Fibroblast of mammary gland (primary cell): Measurements from ENCODE around the gene CCDC3.
"Not testable (repeated sequence)": the region's sequence is repeated elsewhere in the genome, so short reads cannot be mapped to it uniquely, and the experiment has no call there.

Experiments used
- DNase-seq: peaks from one replicate; pipeline ENCODE4 v3.0.0-alpha.2; 2010; ENCODE audit warnings: low read depth
- H3K4me3 ChIP-seq: 2 replicates; pipeline ENCODE4 v1.5.1; 2011; ENCODE audit warnings: low read depth, mild to moderate bottlenecking, low read length, moderate library complexity; ENCODE audit not compliant: control insufficient read depth
- TF ChIP-seq, protein P1 (sequence below): conservative IDR thresholded peaks from 2 replicates; pipeline ENCODE4 v1.5.1; 2011; ENCODE audit warnings: low read depth, low read length, inconsistent platforms; ENCODE audit not compliant: control insufficient read depth, insufficient read depth

Gene CCDC3

GRCh38 chr10:13043520-13043919 is 42.0 kb upstream of the CCDC3 start:
- DNase-seq, result no peak
- no peak overlapping the region for H3K4me3 ChIP-seq
- TF ChIP-seq, protein P1, sequence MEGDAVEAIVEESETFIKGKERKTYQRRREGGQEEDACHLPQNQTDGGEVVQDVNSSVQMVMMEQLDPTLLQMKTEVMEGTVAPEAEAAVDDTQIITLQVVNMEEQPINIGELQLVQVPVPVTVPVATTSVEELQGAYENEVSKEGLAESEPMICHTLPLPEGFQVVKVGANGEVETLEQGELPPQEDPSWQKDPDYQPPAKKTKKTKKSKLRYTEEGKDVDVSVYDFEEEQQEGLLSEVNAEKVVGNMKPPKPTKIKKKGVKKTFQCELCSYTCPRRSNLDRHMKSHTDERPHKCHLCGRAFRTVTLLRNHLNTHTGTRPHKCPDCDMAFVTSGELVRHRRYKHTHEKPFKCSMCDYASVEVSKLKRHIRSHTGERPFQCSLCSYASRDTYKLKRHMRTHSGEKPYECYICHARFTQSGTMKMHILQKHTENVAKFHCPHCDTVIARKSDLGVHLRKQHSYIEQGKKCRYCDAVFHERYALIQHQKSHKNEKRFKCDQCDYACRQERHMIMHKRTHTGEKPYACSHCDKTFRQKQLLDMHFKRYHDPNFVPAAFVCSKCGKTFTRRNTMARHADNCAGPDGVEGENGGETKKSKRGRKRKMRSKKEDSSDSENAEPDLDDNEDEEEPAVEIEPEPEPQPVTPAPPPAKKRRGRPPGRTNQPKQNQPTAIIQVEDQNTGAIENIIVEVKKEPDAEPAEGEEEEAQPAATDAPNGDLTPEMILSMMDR, result no peak

DNA sequence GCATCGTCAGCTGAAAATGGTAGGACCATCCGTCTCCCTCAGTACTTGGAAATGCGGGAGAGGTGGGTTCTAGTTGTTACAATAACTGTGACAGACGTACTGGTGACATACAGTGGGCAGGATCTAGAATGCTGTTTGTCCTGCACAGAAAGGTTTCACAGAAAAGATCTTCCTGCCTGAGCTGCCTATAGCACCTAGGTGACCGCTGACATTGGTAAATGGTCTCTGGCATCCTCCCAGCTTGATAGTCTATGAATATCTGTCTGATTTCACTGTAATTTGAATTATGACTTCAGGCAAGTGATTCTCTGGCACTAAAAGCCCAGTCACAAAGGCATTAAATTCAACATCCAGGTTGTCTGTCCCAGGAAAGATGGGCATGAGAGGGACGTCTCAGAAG is 38.2 kb upstream of the CCDC3 start:
- no peak overlapping the region for H3K4me3 ChIP-seq
- no peak for DNase-seq
- TF ChIP-seq, protein P1, result no peak

DNA sequence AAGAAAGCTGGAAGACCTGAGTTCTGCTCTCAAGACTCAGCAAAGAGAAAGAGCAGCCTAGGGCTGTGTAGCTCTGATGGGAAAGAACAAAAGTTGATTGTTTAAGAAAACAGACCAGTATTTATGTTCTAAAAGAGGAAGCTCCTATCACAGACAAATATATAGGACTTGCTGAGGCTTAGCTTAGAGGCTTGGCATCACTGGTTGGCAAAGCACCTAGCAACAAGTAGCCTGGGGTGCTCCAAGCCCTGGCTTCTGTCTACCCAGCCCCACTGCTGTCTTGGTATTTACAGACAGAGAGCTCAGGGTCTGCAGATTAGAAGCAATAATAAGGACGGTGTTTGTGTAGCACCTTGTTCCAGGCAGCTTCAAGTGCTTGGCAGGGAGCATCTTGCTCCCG is 36.9 kb upstream of the CCDC3 start:
- no peak overlapping the region for H3K4me3 ChIP-seq
- no peak for DNase-seq
- TF ChIP-seq, protein P1, result no peak

DNA sequence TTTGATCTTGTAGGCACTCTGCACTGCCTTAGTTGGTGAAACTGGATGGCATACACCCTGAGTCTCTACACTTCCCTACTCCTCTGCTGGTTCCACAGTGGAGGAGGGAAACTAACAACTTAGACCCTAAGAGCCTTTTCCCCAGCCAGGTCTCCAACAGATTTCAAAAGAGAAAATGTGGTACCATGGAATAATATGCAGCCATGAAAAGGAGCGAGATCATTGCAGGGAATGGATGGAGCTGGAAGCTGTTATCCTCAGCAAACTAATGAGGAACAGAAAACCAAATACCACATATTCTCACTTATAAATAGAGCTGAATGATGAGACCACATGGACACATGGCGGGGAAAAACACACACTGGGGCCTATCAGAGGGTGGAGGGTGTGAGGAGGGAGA is 36.3 kb upstream of the CCDC3 start:
- DNase-seq, result no peak
- no peak overlapping the region for H3K4me3 ChIP-seq
- TF ChIP-seq, protein P1, result no peak

- H3K4me3 ChIP-seq, result no peak overlapping the region
- no peak for DNase-seq
- TF ChIP-seq, protein P1, result no peak
Measured at GRCh38 chr10:13036841-13037240, 35.3 kb upstream of the CCDC3 start.

- not testable (repeated sequence) for DNase-seq, H3K4me3 ChIP-seq
Measured at GRCh38 chr10:13035731-13036130, 34.2 kb upstream of the CCDC3 start.

DNA sequence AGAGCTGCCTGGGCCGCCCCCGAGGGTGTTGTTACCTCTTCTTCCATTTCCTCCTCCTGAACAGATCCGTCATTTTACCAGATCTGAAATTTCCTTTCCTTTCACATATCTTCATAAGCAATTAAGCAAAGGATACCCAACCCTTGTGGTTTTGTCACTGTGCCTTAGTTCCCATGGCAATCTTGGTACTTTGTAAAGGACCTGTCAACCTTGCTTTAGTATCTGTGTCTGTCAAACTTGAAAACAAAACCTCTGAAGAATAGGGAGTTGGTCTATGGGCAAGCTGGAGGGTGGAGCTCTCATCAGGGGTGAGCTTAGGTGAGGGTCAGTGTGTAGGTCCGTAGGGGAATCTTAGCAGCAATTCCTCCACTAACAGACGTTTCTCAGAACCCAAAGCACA is 25.4 kb upstream of the CCDC3 start:
- TF ChIP-seq, protein P1, result no peak
- DNase-seq, result no peak
- H3K4me3 ChIP-seq, result no peak overlapping the region
